Testis (tissue), 3 donors: ENCODE results near the gene CHCHD3. TPM values are rescaled to one million over a fixed set of nuclear protein-coding genes. Genes with fewer than 3 reads are reported as not detected.

Experiments
- DNase-seq: peaks from one replicate; pipeline ENCODE4 v3.0.0-alpha.2; 2019
- H3K27ac ChIP-seq, 2 donors: fragments of 200-600 bp; sonication (generic); one replicate each; pipeline ENCODE4 v1.5.1; 2019
- H3K27me3 ChIP-seq: fragments of 200-600 bp; sonication (generic); one replicate; pipeline ENCODE4 v1.5.1; 2019
- H3K36me3 ChIP-seq: fragments of 200-600 bp; sonication (generic); one replicate; pipeline ENCODE4 v1.5.1; 2017; ENCODE audit warnings: low read depth; ENCODE audit errors: missing control alignments
- H3K4me1 ChIP-seq: fragments of 200-600 bp; sonication (generic); one replicate; pipeline ENCODE4 v1.5.1; 2019
- H3K4me3 ChIP-seq, 2 donors: fragments of 200-600 bp; sonication (generic); one replicate each; pipeline ENCODE4 v1.5.1; 2017 to 2019
- H3K9me3 ChIP-seq: fragments of 200-600 bp; sonication (generic); one replicate; pipeline ENCODE4 v1.5.1; 2017
- POLR2A ChIP-seq: fragments of 450-650 bp; IDR thresholded peaks from one replicate; pipeline ENCODE4 v1.6.1; 2017; ENCODE audit warnings: antibody characterized with exemption, mild to moderate bottlenecking, moderate library complexity
- WGBS, 2 donors: methylation state at CpG; one replicate each; pipeline ENCODE4 v1.1.5; 2018; 5-methylcytosine and 5-hydroxymethylcytosine counted together
- intact Hi-C: fragments of 100-400 bp; cut with DNase I; formaldehyde crosslinking; loops from one replicate; pipeline ENCODE4 v1.15.1; 2023; ENCODE audit warnings: low total_unique reads
- polyA plus RNA-seq: library from polyadenylated mRNA; stranded (reverse); fragments of 350-450 nt; fragmentation: Illumina TruSeq; extraction: RNeasy Lipid Tissue Mini Kit (QIAGEN cat#74804); gene quantifications from one replicate; pipeline ENCODE4 v1.2.3, GENCODE V29; 2014; ENCODE audit warnings: low read depth, low replicate concordance; ENCODE audit not compliant: insufficient read depth
- total RNA-seq, 2 donors: library from RNA; depleted of rRNA; stranded (reverse); fragments of >200 nt; gene quantifications; one replicate each; pipeline ENCODE4 v1.2.3, GENCODE V29; 2016
- TF ChIP-seq, protein P1 (sequence below), 3 experiments: fragments of 450-650 bp in 2 of 3; fragments of 200-600 bp in 1 of 3; sonication (generic) in 1 of 3; IDR thresholded peaks; one replicate each; pipeline ENCODE4 v1.5.1; 2016 to 2019; ENCODE audit warnings: antibody characterized with exemption in 3 of 3, mild to moderate bottlenecking in 2 of 3, moderate library complexity in 1 of 3

CHCHD3 gene
- total and polyA plus RNA-seq, 3 donors from 2014 or later = 44.0 to 53.0 (median 47.9) TPM

DNA sequence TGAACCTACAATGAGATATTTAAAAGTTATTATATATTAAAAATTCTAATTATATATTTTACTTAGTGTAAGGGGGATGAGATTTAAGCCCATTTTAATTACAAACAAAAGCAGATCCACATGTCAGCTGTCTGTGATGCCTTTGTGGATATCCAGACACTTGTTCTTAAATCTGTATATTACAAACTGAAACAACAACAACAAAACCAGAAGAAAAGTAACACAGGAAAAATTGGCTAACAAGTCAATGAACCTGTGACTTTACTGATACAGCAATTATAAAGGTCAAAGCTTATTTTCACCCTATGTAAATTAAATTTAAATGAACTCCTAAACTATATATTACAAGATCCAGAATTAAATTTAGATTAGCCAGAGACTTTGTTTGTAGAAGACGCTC is 222.7 kb downstream of the CHCHD3 start:
- intact Hi-C loops = no loop called here
- 47 to 57% methylated on average over 1 of the region's 1 CpG for WGBS, 2 donors
- DNase-seq = no peak
- TF ChIP-seq POLR2A = no peak
- TF ChIP-seq, protein P1, sequence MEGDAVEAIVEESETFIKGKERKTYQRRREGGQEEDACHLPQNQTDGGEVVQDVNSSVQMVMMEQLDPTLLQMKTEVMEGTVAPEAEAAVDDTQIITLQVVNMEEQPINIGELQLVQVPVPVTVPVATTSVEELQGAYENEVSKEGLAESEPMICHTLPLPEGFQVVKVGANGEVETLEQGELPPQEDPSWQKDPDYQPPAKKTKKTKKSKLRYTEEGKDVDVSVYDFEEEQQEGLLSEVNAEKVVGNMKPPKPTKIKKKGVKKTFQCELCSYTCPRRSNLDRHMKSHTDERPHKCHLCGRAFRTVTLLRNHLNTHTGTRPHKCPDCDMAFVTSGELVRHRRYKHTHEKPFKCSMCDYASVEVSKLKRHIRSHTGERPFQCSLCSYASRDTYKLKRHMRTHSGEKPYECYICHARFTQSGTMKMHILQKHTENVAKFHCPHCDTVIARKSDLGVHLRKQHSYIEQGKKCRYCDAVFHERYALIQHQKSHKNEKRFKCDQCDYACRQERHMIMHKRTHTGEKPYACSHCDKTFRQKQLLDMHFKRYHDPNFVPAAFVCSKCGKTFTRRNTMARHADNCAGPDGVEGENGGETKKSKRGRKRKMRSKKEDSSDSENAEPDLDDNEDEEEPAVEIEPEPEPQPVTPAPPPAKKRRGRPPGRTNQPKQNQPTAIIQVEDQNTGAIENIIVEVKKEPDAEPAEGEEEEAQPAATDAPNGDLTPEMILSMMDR (IDR thresholded peaks at IDR 0.05) = no peak
- no peak overlapping the region for H3K4me3 ChIP-seq
- no peaks in the 10 kb centered on the region for H3K27me3 ChIP-seq
- no peaks in the 10 kb centered on the region for H3K9me3 ChIP-seq
- H3K27ac ChIP-seq = no peak overlapping the region
- no peaks in the 10 kb centered on the region for H3K36me3 ChIP-seq
- H3K4me1 ChIP-seq = no peaks in the 10 kb centered on the region

DNA sequence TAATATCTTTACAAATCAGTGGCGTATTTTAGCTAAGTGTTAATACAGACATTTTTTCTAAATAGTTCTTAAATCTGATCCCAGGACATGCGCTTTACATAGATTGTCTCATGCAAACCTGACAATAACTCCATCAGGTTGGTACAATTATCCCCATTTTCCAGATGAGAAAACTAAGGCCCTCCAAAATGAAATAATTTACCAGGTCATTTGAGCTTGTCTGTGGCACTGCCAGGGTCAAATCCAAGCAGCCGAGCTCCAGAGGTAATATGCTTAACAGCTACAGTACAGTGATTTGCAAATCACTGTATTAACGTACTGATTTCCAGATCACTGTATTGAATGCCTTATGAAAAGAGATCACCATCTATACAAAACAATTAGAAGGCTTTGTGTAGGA is 223.1 kb downstream of the CHCHD3 start:
- H3K4me1 ChIP-seq = no peaks in the 10 kb centered on the region
- H3K9me3 ChIP-seq = no peaks in the 10 kb centered on the region
- WGBS, 2 donors = 95 to 98% methylated on average over 4 of the region's 4 CpGs
- no peaks in the 10 kb centered on the region for H3K36me3 ChIP-seq
- no peak for TF ChIP-seq POLR2A
- TF ChIP-seq, protein P1 (IDR thresholded peaks at IDR 0.05) = no peak
- no peak for DNase-seq
- H3K27ac ChIP-seq = no peak overlapping the region
- intact Hi-C loops = no loop called here
- H3K27me3 ChIP-seq = no peaks in the 10 kb centered on the region
- H3K4me3 ChIP-seq = no peak overlapping the region

- WGBS, 2 donors = 91 to 94% methylated on average over 2 of the region's 2 CpGs
- intact Hi-C loops = no loop called here
- no peak overlapping the region for H3K4me3 ChIP-seq
- no peak overlapping the region for H3K27ac ChIP-seq
- H3K27me3 ChIP-seq = no peaks in the 10 kb centered on the region
- no peaks in the 10 kb centered on the region for H3K36me3 ChIP-seq
- no peak for TF ChIP-seq POLR2A
- TF ChIP-seq, protein P1 (IDR thresholded peaks at IDR 0.05) = no peak
- no peaks in the 10 kb centered on the region for H3K4me1 ChIP-seq
- no peaks in the 10 kb centered on the region for H3K9me3 ChIP-seq
- no peak for DNase-seq
Observed at GRCh38 chr7:132858251-132858650, 223.6 kb downstream of the CHCHD3 start.

DNA sequence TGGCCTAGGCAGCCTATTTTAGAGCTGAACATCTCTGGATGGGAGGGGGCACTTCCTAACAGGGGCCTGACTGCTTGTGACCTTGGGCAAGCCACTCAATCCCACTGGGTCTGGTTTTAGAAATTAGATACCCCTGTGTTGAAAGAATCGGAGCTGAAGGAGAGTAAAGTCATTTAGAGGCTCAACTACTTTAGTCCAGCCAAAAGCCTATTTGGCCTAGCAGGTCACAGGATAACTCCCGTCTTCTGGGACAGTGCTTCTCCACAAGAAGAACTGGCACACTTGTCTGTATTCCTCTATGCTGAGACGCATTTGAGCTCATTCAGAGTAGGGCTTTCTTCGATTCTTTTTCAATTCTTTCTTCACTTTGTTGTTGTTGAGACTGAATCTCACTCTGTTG is 224.2 kb downstream of the CHCHD3 start:
- TF ChIP-seq, protein P1 (IDR thresholded peaks at IDR 0.05) = no peak
- TF ChIP-seq POLR2A = no peak
- Histone ChIP-seq H3K4me3 (no peak overlapping the region), H3K36me3 (no peaks in the 10 kb centered on the region), H3K4me1 (no peaks in the 10 kb centered on the region), H3K9me3 (no peaks in the 10 kb centered on the region), H3K27me3 (no peaks in the 10 kb centered on the region), H3K27ac (no peak overlapping the region)
- intact Hi-C loops = no loop called here
- DNase-seq = no peak
- 91 to 94% methylated on average over 4 of the region's 4 CpGs for WGBS, 2 donors

- no peak overlapping the region for H3K27ac ChIP-seq
- H3K4me3 ChIP-seq = no peak overlapping the region
- H3K9me3 ChIP-seq = no peaks in the 10 kb centered on the region
- H3K36me3 ChIP-seq = no peaks in the 10 kb centered on the region
- no peaks in the 10 kb centered on the region for H3K4me1 ChIP-seq
- 97% methylated on average over 4 of the region's 4 CpGs for WGBS, 2 donors
- intact Hi-C loops = no loop called here
- TF ChIP-seq POLR2A = no peak
- TF ChIP-seq, protein P1 (IDR thresholded peaks at IDR 0.05) = no peak
- DNase-seq = no peak
- H3K27me3 ChIP-seq = no peaks in the 10 kb centered on the region
Observed at GRCh38 chr7:132857031-132857430, 224.9 kb downstream of the CHCHD3 start.
